Loucy (cell line): ENCODE data around the gene PHEX.

Experiments used
- H2AFZ ChIP-seq: fragments of 200-600 bp; sonication (generic); 2 replicates; pipeline ENCODE4 v1.6.0; 2016; ENCODE audit warnings: antibody characterized with exemption, mild to moderate bottlenecking, low read length, moderate library complexity
- H3F3A ChIP-seq: fragments of 200-600 bp; 2 replicates; pipeline ENCODE4 v1.6.0; 2016; ENCODE audit warnings: antibody characterized with exemption, low read depth, mild to moderate bottlenecking
- H3K27me3 ChIP-seq: fragments of 200-600 bp; sonication (generic); 2 replicates; pipeline ENCODE4 v1.6.1; 2014; ENCODE audit warnings: low read length, mild to moderate bottlenecking; ENCODE audit not compliant: insufficient read depth, poor library complexity, severe bottlenecking
- H3K36me3 ChIP-seq: fragments of 200-600 bp; sonication (generic); 2 replicates; pipeline ENCODE4 v1.6.1; 2016; ENCODE audit warnings: low read length; ENCODE audit not compliant: insufficient read depth
- H3K4me1 ChIP-seq: fragments of 200-600 bp; sonication (generic); 2 replicates; pipeline ENCODE4 v1.5.1; 2014; ENCODE audit warnings: low read length, mild to moderate bottlenecking; ENCODE audit not compliant: insufficient read depth, poor library complexity, severe bottlenecking
- H3K4me2 ChIP-seq: fragments of 200-600 bp; sonication (generic); 2 replicates; pipeline ENCODE4 v1.6.0; 2014; ENCODE audit warnings: antibody characterized with exemption, low read length, low read depth, mild to moderate bottlenecking; ENCODE audit not compliant: poor library complexity, severe bottlenecking
- H3K4me3 ChIP-seq: fragments of 200-600 bp; sonication (generic); 2 replicates; pipeline ENCODE4 v1.5.1; 2014; ENCODE audit warnings: low read length, mild to moderate bottlenecking, mixed read lengths; ENCODE audit not compliant: poor library complexity, severe bottlenecking
- H3K79me2 ChIP-seq: fragments of 200-600 bp; sonication (generic); 2 replicates; pipeline ENCODE4 v1.6.1; 2014; ENCODE audit warnings: low read length; ENCODE audit not compliant: insufficient read depth
- H3K9ac ChIP-seq: fragments of 200-600 bp; sonication (generic); 2 replicates; pipeline ENCODE4 v1.6.0; 2014; ENCODE audit warnings: mild to moderate bottlenecking, low read depth, low read length, moderate library complexity; ENCODE audit not compliant: poor library complexity, severe bottlenecking
- H3K9me2 ChIP-seq: fragments of 200-600 bp; sonication (generic); replicated peaks from 2 replicates; pipeline ENCODE4 v1.6.1; 2016; ENCODE audit warnings: low read depth, low read length, mixed read lengths
- H3K9me3 ChIP-seq: fragments of 200-600 bp; sonication (generic); 2 replicates; pipeline ENCODE4 v1.6.1; 2014; ENCODE audit warnings: mild to moderate bottlenecking, antibody characterized with exemption, low read length, low read depth; ENCODE audit not compliant: insufficient read depth
- H4K20me1 ChIP-seq: fragments of 200-600 bp; sonication (generic); 2 replicates; pipeline ENCODE4 v1.6.0; 2014; ENCODE audit warnings: antibody characterized with exemption, low read length, mild to moderate bottlenecking; ENCODE audit not compliant: insufficient read depth, poor library complexity, severe bottlenecking
- EZH2phosphoT487 ChIP-seq: fragments of 200-600 bp; IDR thresholded peaks from 2 replicates; pipeline ENCODE4 v1.6.1; 2018; ENCODE audit warnings: antibody characterized with exemption, mild to moderate bottlenecking, moderate library complexity, borderline replicate concordance
- TF ChIP-seq, protein P1 (sequence below): fragments of 200-600 bp; sonication (generic); conservative IDR thresholded peaks from 2 replicates; pipeline ENCODE4 v1.5.1; 2014; ENCODE audit warnings: mild to moderate bottlenecking, antibody characterized with exemption, low read length

The PHEX gene

DNA sequence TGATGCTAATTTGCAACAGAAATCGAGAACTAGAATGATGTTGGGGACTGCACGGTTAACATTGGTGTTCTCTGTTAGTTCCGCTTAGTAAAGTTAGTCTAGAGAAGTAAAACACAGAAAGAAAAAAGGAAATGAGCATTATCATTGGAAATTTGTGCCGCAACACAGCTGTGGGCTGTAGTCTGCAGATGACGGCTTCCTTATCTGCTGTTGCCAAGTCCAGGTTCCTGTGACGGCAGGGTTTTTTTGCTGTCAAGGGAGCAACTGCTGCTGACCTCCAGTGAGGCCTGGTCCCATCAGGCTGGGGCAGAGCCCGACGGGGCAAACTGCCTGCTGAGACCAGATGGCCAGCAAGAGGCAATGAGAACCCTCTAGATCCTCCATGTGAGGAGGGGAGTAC, 38.9 kb upstream of the PHEX start:
- Histone ChIP-seq H3K27me3 (no peaks in the 10 kb centered on the region), H3K4me2 (no peak overlapping the region), H3K4me3 (no peak overlapping the region), H3F3A (no peaks in the 10 kb centered on the region), H3K4me1 (peaks cover 5% of the 10 kb centered on the region), H3K9ac (no peak overlapping the region), H3K36me3 (peaks cover 15% of the 10 kb centered on the region; the same call in 1 of the 2 replicates), H3K9me3 (no peaks in the 10 kb centered on the region), H2AFZ (no peak overlapping the region), H3K9me2 (no peaks in the 10 kb centered on the region), H3K79me2 (no peaks in the 10 kb centered on the region), H4K20me1 (no peaks in the 10 kb centered on the region)
- TF ChIP-seq EZH2phosphoT487: no peak
- TF ChIP-seq, protein P1, sequence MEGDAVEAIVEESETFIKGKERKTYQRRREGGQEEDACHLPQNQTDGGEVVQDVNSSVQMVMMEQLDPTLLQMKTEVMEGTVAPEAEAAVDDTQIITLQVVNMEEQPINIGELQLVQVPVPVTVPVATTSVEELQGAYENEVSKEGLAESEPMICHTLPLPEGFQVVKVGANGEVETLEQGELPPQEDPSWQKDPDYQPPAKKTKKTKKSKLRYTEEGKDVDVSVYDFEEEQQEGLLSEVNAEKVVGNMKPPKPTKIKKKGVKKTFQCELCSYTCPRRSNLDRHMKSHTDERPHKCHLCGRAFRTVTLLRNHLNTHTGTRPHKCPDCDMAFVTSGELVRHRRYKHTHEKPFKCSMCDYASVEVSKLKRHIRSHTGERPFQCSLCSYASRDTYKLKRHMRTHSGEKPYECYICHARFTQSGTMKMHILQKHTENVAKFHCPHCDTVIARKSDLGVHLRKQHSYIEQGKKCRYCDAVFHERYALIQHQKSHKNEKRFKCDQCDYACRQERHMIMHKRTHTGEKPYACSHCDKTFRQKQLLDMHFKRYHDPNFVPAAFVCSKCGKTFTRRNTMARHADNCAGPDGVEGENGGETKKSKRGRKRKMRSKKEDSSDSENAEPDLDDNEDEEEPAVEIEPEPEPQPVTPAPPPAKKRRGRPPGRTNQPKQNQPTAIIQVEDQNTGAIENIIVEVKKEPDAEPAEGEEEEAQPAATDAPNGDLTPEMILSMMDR: no peak

- Histone ChIP-seq H3K9me2 (no peaks in the 10 kb centered on the region), H3F3A (no peaks in the 10 kb centered on the region), H3K9me3 (no peaks in the 10 kb centered on the region), H3K79me2 (no peaks in the 10 kb centered on the region), H3K4me3 (no peak overlapping the region), H3K9ac (no peak overlapping the region), H4K20me1 (no peaks in the 10 kb centered on the region), H3K4me1 (peaks cover 5% of the 10 kb centered on the region), H3K27me3 (no peaks in the 10 kb centered on the region), H3K4me2 (peak overlapping the region; percentile 18), H3K36me3 (peaks cover 7% of the 10 kb centered on the region; the same call in 1 of the 2 replicates), H2AFZ (no peak overlapping the region)
- no peak for TF ChIP-seq EZH2phosphoT487
- TF ChIP-seq, protein P1: no peak
Measured at GRCh38 chrX:21996872-21997455, 35.2 kb upstream of the PHEX start.

DNA sequence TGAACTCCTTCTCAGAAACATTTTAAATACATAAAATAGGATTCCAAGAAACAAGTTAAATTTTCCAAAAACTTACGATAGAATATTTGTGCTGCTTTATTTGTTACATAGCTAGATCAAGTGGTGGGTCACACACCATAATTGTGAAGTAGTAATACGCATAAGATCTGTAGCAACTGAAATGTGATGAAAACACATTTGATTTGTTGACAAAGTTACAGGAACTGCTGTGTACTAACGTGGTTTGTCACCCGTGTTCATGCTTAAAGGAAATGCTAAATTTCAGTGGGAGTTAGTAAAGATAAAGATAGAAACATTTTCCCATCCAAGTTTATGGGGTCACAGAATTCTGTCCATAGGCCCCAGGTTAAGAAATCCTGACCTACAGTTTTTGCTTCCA, 34.1 kb upstream of the PHEX start:
- no peak for TF ChIP-seq EZH2phosphoT487
- TF ChIP-seq, protein P1: no peak

More for the DNA sequence above, 34.1 kb upstream of the PHEX start:
- no peaks in the 10 kb centered on the region for H3K79me2 ChIP-seq
- H3K36me3 ChIP-seq: peaks cover under 1% of the 10 kb centered on the region; the same call in 1 of the 2 replicates
- no peaks in the 10 kb centered on the region for H3K9me3 ChIP-seq
- H3F3A ChIP-seq: no peaks in the 10 kb centered on the region
- no peaks in the 10 kb centered on the region for H4K20me1 ChIP-seq
- peaks cover 5% of the 10 kb centered on the region for H3K4me1 ChIP-seq
- no peak overlapping the region for H3K9ac ChIP-seq
- no peak overlapping the region for H2AFZ ChIP-seq
- H3K9me2 ChIP-seq: no peaks in the 10 kb centered on the region
- H3K4me3 ChIP-seq: no peak overlapping the region
- no peaks in the 10 kb centered on the region for H3K27me3 ChIP-seq
- no peak overlapping the region for H3K4me2 ChIP-seq
